ENCODE data around the gene SZT2.

- TF ChIP-seq, protein P1, sequence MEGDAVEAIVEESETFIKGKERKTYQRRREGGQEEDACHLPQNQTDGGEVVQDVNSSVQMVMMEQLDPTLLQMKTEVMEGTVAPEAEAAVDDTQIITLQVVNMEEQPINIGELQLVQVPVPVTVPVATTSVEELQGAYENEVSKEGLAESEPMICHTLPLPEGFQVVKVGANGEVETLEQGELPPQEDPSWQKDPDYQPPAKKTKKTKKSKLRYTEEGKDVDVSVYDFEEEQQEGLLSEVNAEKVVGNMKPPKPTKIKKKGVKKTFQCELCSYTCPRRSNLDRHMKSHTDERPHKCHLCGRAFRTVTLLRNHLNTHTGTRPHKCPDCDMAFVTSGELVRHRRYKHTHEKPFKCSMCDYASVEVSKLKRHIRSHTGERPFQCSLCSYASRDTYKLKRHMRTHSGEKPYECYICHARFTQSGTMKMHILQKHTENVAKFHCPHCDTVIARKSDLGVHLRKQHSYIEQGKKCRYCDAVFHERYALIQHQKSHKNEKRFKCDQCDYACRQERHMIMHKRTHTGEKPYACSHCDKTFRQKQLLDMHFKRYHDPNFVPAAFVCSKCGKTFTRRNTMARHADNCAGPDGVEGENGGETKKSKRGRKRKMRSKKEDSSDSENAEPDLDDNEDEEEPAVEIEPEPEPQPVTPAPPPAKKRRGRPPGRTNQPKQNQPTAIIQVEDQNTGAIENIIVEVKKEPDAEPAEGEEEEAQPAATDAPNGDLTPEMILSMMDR (conservative IDR thresholded peaks at IDR 0.05; ENCODE audit: low read depth, low read length) = no peak
- no peak for TF ChIP-seq EZH2 (IDR thresholded peaks at IDR 0.05; ENCODE audit: borderline replicate concordance, low read depth, low read length, poor library complexity, severe bottlenecking)
Observed at GRCh38 chr1:43447891-43448708, 58.4 kb downstream of the SZT2 start.
